ENCODE results near the gene ZNF540. TPM values are rescaled to one million over a fixed set of nuclear protein-coding genes. Genes with fewer than 3 reads are reported as not detected.

Gene ZNF540
- total and polyA plus RNA-seq, 9 of the 15 experiments (the other 6 are each of a cell fraction or from before 2014, with no cell fraction given) = 0.20 to 0.95 (median 0.44) TPM

GRCh38 chr19:37594304-37594981, at the start of gene ZNF540, which contains the start of gene ZNF571 (continued):
- TF ChIP-seq ZNF318 (IDR thresholded peaks at IDR 0.05; ENCODE audit: borderline replicate concordance in 1 of 2, low read depth in 1 of 2) = no peak
- TF ChIP-seq PPARD (CRISPR knock-in tag; IDR thresholded peaks at IDR 0.05) = no peak
- TF ChIP-seq EZH2 (IDR thresholded peaks at IDR 0.05; ENCODE audit: borderline replicate concordance, low read depth, low read length) = no peak
- peak; percentile 88 for TF ChIP-seq CXXC5 (CRISPR knock-in tag; IDR thresholded peaks at IDR 0.05)
- TF ChIP-seq ZNF655 (CRISPR knock-in tag; IDR thresholded peaks at IDR 0.05) = no peak
- TF ChIP-seq TGIF2 (CRISPR knock-in tag; IDR thresholded peaks at IDR 0.05) = no peak
- no peak for TF ChIP-seq TOE1 (IDR thresholded peaks at IDR 0.05; ENCODE audit: borderline replicate concordance)
- no peak for TF ChIP-seq TOE1 (CRISPR knock-in tag; IDR thresholded peaks at IDR 0.05; ENCODE audit: borderline replicate concordance, low read depth)
- no peak for TF ChIP-seq PYGO2 (tag; IDR thresholded peaks at IDR 0.05)
- TF ChIP-seq EHMT2 (IDR thresholded peaks at IDR 0.05) = no peak
- no peak for TF ChIP-seq SRF (CRISPR knock-in tag; IDR thresholded peaks at IDR 0.05)
- no peak for TF ChIP-seq MCM3 (IDR thresholded peaks at IDR 0.05)
- TF ChIP-seq BCLAF1 (IDR thresholded peaks at IDR 0.05; ENCODE audit: borderline replicate concordance in 1 of 2, control insufficient read depth in 1 of 2, low read depth in 2 of 2, low read length in 1 of 2) = no peak
- no peak for TF ChIP-seq ZNF253 (CRISPR knock-in tag; conservative IDR thresholded peaks at IDR 0.05)

Data from K562 (cell line).